Psoas muscle (tissue), 8 donors: Measurements from ENCODE around the gene UBE2QL1. TPM values are rescaled to one million over a fixed set of nuclear protein-coding genes. Genes with fewer than 3 reads are reported as not detected.

Source experiments
- ATAC-seq, 4 donors: fragments of 200-7000 bp; cut with Tn5 transposase; one replicate each; pipeline ENCODE4 v1.9.1; 2020; ENCODE audit warnings: moderate library complexity in 3 of 4, mild to moderate bottlenecking in 2 of 4
- DNase-seq, 2 donors: peaks; one replicate each; pipeline ENCODE4 v3.0.0-alpha.2; 2020
- H3K27ac ChIP-seq: fragments of 200-600 bp; one replicate; pipeline ENCODE4 v1.8.0; 2022
- H3K27me3 ChIP-seq, 3 donors: fragments of 200-600 bp in 1 of 3; one replicate each; pipeline versions ENCODE4 v1.6.1 to v1.8.0; 2013 to 2022; ENCODE audit warnings: low read length in 2 of 3, mild to moderate bottlenecking in 2 of 3, moderate library complexity in 1 of 3; ENCODE audit not compliant: insufficient read depth in 3 of 3
- H3K36me3 ChIP-seq, 2 donors: fragments of 200-600 bp in 1 of 2; one replicate each; pipeline versions ENCODE4 v1.6.1 to v1.8.0; 2013 to 2022; ENCODE audit warnings: low read depth in 1 of 2, mild to moderate bottlenecking in 1 of 2, moderate library complexity in 1 of 2; ENCODE audit not compliant: insufficient read depth in 1 of 2
- H3K4me1 ChIP-seq: fragments of 200-600 bp; one replicate; pipeline ENCODE4 v1.8.0; 2022
- H3K4me3 ChIP-seq: fragments of 200-600 bp; one replicate; pipeline ENCODE4 v1.8.0; 2022; ENCODE audit warnings: mild to moderate bottlenecking
- H3K9me3 ChIP-seq: fragments of 200-600 bp; one replicate; pipeline ENCODE4 v1.8.0; 2022
- WGBS, 3 donors: extraction: QIAGEN DNeasy Blood & Tissue Kit; methylation state at CpG; one replicate each; pipeline versions ENCODE4 v1.1.6 to v1.1.7; 2013; 5-methylcytosine and 5-hydroxymethylcytosine counted together
- intact Hi-C, 2 donors: fragments of 100-400 bp; cut with DNase I; formaldehyde crosslinking; loops; one replicate each; pipeline versions ENCODE4 v1.11.0 to v1.14.2; 2022
- polyA plus RNA-seq, 3 donors: library from polyadenylated mRNA; stranded (reverse); fragments of 200-250 nt; gene quantifications; one replicate each; pipeline ENCODE4 v1.2.3, GENCODE V29; 2013
- total RNA-seq, 4 donors: library from RNA; stranded (reverse); fragmentation: NEBNext Ultra II Directional in 2 of 4; extraction: Animal tissue kit (Norgen Biotek cat#: 25700) in 2 of 4; gene quantifications; one replicate each; pipeline versions ENCODE4 v1.2.1 to v1.2.4, GENCODE V29; 2021 to 2023
- TF ChIP-seq, protein P1 (sequence below): fragments of 200-600 bp; IDR thresholded peaks from one replicate; pipeline ENCODE4 v1.8.0; 2022; ENCODE audit warnings: antibody characterized with exemption
- donor health status: healthy with polysubstance abuse.
- donor health status: DM: no; HTN: no; CAD: no; lungs with moderate emphysema.
- donor health status: Bipolar disorder and iron deficiency.
- donor health status: healthy.
- donor health status: DM: yes; HTN: yes; CAD: no.
- donor health status: DM: no; HTN: no; CAD: no.
- donor health status: DM: no; HTN: no; CAD: no.
- donor health status: DM: yes; HTN: yes; CAD: no.

UBE2QL1 gene
- total and polyA plus RNA-seq, 7 donors: 3.2 to 96.2 (median 20.9) TPM

DNA sequence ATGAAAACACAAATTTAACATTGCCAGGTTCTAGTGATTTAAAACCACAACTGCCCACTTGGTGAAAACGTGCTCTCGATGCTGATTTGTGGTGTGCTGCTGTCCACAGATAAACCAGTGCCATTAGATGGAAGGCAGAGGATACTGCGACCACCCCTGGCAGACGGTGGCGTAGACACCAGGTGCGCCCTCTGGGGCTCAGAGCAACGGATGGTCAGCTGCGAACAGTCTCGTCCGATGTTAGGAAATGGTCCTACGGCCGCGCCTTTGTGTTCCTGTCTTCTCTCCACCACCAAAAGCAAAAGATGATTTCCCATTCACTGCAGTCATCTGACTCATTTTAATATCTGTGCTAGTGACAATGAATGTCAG lies 43.2 kb downstream of the UBE2QL1 start:
- no peak for DNase-seq
- TF ChIP-seq, protein P1, sequence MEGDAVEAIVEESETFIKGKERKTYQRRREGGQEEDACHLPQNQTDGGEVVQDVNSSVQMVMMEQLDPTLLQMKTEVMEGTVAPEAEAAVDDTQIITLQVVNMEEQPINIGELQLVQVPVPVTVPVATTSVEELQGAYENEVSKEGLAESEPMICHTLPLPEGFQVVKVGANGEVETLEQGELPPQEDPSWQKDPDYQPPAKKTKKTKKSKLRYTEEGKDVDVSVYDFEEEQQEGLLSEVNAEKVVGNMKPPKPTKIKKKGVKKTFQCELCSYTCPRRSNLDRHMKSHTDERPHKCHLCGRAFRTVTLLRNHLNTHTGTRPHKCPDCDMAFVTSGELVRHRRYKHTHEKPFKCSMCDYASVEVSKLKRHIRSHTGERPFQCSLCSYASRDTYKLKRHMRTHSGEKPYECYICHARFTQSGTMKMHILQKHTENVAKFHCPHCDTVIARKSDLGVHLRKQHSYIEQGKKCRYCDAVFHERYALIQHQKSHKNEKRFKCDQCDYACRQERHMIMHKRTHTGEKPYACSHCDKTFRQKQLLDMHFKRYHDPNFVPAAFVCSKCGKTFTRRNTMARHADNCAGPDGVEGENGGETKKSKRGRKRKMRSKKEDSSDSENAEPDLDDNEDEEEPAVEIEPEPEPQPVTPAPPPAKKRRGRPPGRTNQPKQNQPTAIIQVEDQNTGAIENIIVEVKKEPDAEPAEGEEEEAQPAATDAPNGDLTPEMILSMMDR: no peak
- H3K27ac ChIP-seq: peak overlapping the region; percentile 11
- ATAC-seq: no peak
- peaks cover 0 to 11% of the 10 kb centered on the region in 2 donors for H3K36me3 ChIP-seq
- H3K27me3 ChIP-seq: no peaks in the 10 kb centered on the region
- WGBS, 3 donors: 83 to 86% (median 83%) methylated on average over 13 of the region's 13 CpGs
- no peak overlapping the region for H3K4me3 ChIP-seq
- peaks cover 37% of the 10 kb centered on the region for H3K4me1 ChIP-seq
- no peaks in the 10 kb centered on the region for H3K9me3 ChIP-seq
- intact Hi-C loops: loop anchor here in 1 of 2 donors (5.0 kb wide), 1 partner anchor 35 kb away; no protein-coding TSS in a partner anchor

DNA sequence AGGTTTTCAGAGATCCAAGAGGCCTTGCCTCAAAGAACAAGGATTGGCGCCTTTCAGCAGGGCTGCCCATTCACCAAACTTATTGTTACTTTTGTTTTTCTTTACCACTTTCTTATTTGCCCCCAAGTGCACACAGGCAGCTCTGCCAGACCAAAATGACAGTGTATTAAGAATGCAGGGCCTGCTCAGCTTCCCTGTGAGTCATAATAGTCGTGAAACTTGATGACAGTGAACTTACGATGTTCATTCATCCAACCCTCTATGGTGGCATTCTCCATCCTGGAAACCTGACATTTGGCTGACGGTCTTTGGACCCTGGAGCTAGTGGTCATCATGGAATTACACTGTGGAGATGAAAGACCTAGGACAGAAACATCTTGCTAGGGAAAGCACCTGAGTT lies 44.3 kb downstream of the UBE2QL1 start:
- Histone ChIP-seq H3K9me3 (no peaks in the 10 kb centered on the region), H3K27me3 (no peaks in the 10 kb centered on the region), H3K4me1 (peaks cover 37% of the 10 kb centered on the region), H3K4me3 (no peak overlapping the region), H3K36me3 (peaks cover 0 to 11% of the 10 kb centered on the region in 2 donors), H3K27ac (peak overlapping the region; percentile 11)
- WGBS, 3 donors: 55 to 67% (median 59%) methylated on average over 4 of the region's 4 CpGs
- intact Hi-C loops: loop anchor here in 1 of 2 donors (5.0 kb wide), 1 partner anchor 36 kb away; no protein-coding TSS in a partner anchor
- DNase-seq (no peak), ATAC-seq (peak; percentile 52 to 76 (median 74))
- TF ChIP-seq, protein P1: no peak

DNA sequence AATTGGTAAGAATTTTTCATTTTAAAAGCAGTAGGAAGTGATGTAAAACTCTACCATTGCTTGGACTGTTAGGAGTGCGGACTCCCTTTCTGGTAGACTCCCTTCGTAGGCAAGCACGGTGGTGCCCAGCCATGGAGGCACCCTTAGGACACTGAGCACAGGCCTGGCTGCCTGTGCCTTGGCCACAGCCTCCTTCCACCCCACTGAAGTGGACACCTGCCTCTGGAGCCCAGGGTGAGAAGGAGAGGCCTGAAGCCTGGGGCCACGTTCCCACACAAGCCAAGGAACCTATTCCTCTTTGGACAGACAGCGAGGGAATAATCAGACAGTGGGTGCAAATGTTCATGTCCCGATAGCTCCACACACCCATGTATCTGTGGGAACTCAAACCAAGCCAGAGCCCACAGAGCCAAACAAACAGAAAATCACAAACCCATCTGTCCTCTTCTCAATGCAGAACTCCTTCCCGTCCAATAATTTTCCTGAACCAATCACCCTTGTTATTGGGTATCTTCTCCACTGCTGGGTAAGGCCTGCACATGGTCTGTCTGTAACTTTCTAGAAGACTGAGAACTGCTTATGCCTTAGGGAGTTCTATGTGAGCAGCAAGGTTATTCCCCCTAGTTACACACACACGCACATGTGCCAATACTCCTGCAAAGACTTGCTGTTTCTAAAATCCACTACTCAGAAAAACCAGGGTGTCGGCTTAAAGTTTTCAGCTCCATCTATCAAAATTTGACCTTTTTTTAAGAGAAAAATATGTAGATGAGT lies 45.2 kb downstream of the UBE2QL1 start:
- Histone ChIP-seq H3K27ac (no peak overlapping the region), H3K27me3 (no peaks in the 10 kb centered on the region), H3K4me1 (peaks cover 37% of the 10 kb centered on the region), H3K9me3 (no peaks in the 10 kb centered on the region), H3K4me3 (no peak overlapping the region), H3K36me3 (peaks cover 0 to 11% of the 10 kb centered on the region in 2 donors)
- TF ChIP-seq, protein P1: no peak
- ATAC-seq: no peak
- intact Hi-C loops: loop anchor here in 1 of 2 donors (5.0 kb wide), 1 partner anchor 37 kb away; no protein-coding TSS in a partner anchor
- DNase-seq: no peak
- WGBS, 3 donors: 92 to 94% (median 93%) methylated on average over 9 of the region's 9 CpGs

DNA sequence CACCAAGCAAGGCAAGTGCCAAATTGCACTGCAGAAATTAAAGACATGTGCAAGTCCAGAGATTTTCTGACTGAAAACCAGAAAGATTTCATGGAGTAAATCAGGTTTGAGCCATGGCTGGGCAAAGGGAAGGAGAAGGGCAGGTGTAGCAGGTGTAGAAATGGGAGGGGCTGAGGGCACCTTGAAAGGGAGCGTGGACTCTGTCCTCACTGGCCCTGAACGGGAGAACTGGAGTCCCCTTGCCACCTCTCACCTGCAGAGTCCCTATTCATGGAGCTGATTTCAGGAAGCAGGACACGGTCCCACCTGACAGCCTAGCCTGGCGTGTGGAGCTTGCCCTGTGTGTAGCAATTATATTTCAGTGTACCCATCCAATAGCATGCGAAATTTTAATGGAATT lies 46.3 kb downstream of the UBE2QL1 start:
- Histone ChIP-seq H3K9me3 (no peaks in the 10 kb centered on the region), H3K27ac (no peak overlapping the region), H3K27me3 (no peaks in the 10 kb centered on the region), H3K36me3 (peaks cover 0 to 11% of the 10 kb centered on the region in 2 donors), H3K4me3 (no peak overlapping the region), H3K4me1 (peaks cover 31% of the 10 kb centered on the region)
- 70 to 80% (median 78%) methylated on average over 5 of the region's 5 CpGs for WGBS, 3 donors
- intact Hi-C loops: loop anchor here in 1 of 2 donors (5.0 kb wide), 1 partner anchor 38 kb away; no protein-coding TSS in a partner anchor
- ATAC-seq (peak in 1 of 4 donors; percentile 1), DNase-seq (no peak)
- TF ChIP-seq, protein P1: no peak
